HepG2 (cell line): ENCODE measurements around the gene GPR89A. TPM values are rescaled to one million over a fixed set of nuclear protein-coding genes. Genes with fewer than 3 reads are reported as not detected.

Experiments
- ATF1 ChIP-seq: IDR thresholded peaks from 2 replicates; pipeline ENCODE4 v1.6.1; 2016; ENCODE audit warnings: mild to moderate bottlenecking, control low read depth
- DMAP1 ChIP-seq: IDR thresholded peaks from 2 replicates; pipeline ENCODE4 v1.6.1; 2016
- DR1 ChIP-seq: sonication (generic); formaldehyde crosslinking; IDR thresholded peaks from 2 replicates; pipeline ENCODE4 v1.8.0; 2021; ENCODE audit warnings: mild to moderate bottlenecking, missing genetic modification reagents, inconsistent platforms
- DRAP1 ChIP-seq: IDR thresholded peaks from 2 replicates; pipeline ENCODE4 v1.6.1; 2016; ENCODE audit warnings: missing genetic modification reagents, missing compliant biosample characterization
- ERF ChIP-seq: IDR thresholded peaks from 2 replicates; pipeline ENCODE4 v1.6.1; 2018; ENCODE audit warnings: missing biosample characterization, missing genetic modification reagents
- FOXK1 ChIP-seq: sonication (generic); formaldehyde crosslinking; IDR thresholded peaks from 2 replicates; pipeline ENCODE4 v1.4.0; 2020; ENCODE audit warnings: low read depth, missing genetic modification reagents, borderline replicate concordance
- FOXP4 ChIP-seq: sonication (generic); formaldehyde crosslinking; IDR thresholded peaks from 2 replicates; pipeline ENCODE4 v1.4.0; 2020; ENCODE audit warnings: missing genetic modification reagents
- GATAD1 ChIP-seq: IDR thresholded peaks from 2 replicates; pipeline ENCODE4 v1.6.1; 2016; ENCODE audit warnings: missing genetic modification reagents, missing compliant biosample characterization
- HNRNPLL ChIP-seq: fragments of 200-400 bp; formaldehyde crosslinking; IDR thresholded peaks from 2 replicates; pipeline ENCODE4 v1.6.1; 2017; ENCODE audit warnings: mild to moderate bottlenecking, low read depth, low read length; ENCODE audit not compliant: poor library complexity, severe bottlenecking
- KDM5A ChIP-seq: fragments of 200-600 bp; sonication (generic); IDR thresholded peaks from 2 replicates; pipeline ENCODE4 v1.7.0; 2018; ENCODE audit warnings: antibody characterized with exemption, mild to moderate bottlenecking, low read length, borderline replicate concordance
- KMT2A ChIP-seq: sonication (generic); formaldehyde crosslinking; IDR thresholded peaks from 2 replicates; pipeline ENCODE4 v1.4.0; 2020; ENCODE audit warnings: missing genetic modification reagents
- MAX ChIP-seq: IDR thresholded peaks from 2 replicates; pipeline ENCODE4 v1.6.1; 2012; ENCODE audit warnings: inconsistent platforms
- MXD3 ChIP-seq: IDR thresholded peaks from 2 replicates; pipeline ENCODE4 v1.6.1; 2016; ENCODE audit warnings: mild to moderate bottlenecking, missing biosample characterization, missing genetic modification reagents
- POLR2A ChIP-seq, 2 experiments: IDR thresholded peaks; 2 replicates each; pipeline ENCODE4 v1.6.1; 2011; ENCODE audit warnings: low read depth in 2 of 2, low read length in 2 of 2, mild to moderate bottlenecking in 1 of 2, moderate library complexity in 1 of 2; ENCODE audit not compliant: insufficient read depth in 1 of 2
- SAP130 ChIP-seq: IDR thresholded peaks from 2 replicates; pipeline ENCODE4 v1.6.1; 2016; ENCODE audit warnings: low read depth
- SP2 ChIP-seq: sonication (generic); formaldehyde crosslinking; IDR thresholded peaks from 2 replicates; pipeline ENCODE4 v1.5.1; 2020; ENCODE audit warnings: mild to moderate bottlenecking, missing genetic modification reagents
- TAF1 ChIP-seq: sonication (generic); formaldehyde crosslinking; IDR thresholded peaks from 2 replicates; pipeline ENCODE4 v1.4.0; 2020; ENCODE audit warnings: missing genetic modification reagents
- TFDP1 ChIP-seq: IDR thresholded peaks from 2 replicates; pipeline ENCODE4 v1.6.1; 2016; ENCODE audit warnings: missing compliant biosample characterization, missing genetic modification reagents, borderline replicate concordance
- ZGPAT ChIP-seq: IDR thresholded peaks from 2 replicates; pipeline ENCODE4 v1.6.1; 2016; ENCODE audit warnings: mild to moderate bottlenecking
- ZNF143 ChIP-seq: sonication (generic); formaldehyde crosslinking; IDR thresholded peaks from 2 replicates; pipeline ENCODE4 v1.4.0; 2020; ENCODE audit warnings: missing genetic modification reagents
- ZNF574 ChIP-seq: sonication (generic); formaldehyde crosslinking; IDR thresholded peaks from 2 replicates; pipeline ENCODE4 v1.4.0; 2020; ENCODE audit warnings: missing genetic modification reagents
- polyA plus RNA-seq, 8 experiments: library from polyadenylated mRNA; depleted of rRNA in 3 of 8; stranded (reverse) in 7 of 8; unstranded in 1 of 8; fragments of >200 nt; fragmentation: Illumina TruSeq in 4 of 8; extraction: Trizol in 4 of 8; gene quantifications; 2 replicates each; pipeline versions ENCODE4 v1.2.1 to v1.2.3, GENCODE V29; 2011 to 2016; ENCODE audit warnings: low read depth in 4 of 8, missing spikeins in 1 of 8, mixed read lengths in 1 of 8; ENCODE audit not compliant: insufficient read depth in 1 of 8
- total RNA-seq, 5 experiments: library from RNA; depleted of rRNA; stranded (reverse); fragments of >200 nt; fragmentation: Illumina TruSeq; extraction: Trizol; gene quantifications; 2 replicates each; pipeline ENCODE4 v1.2.3, GENCODE V29; 2016; ENCODE audit warnings: low read depth in 1 of 5

GPR89A gene
- total and polyA plus RNA-seq, 2 of the 13 experiments (the other 11 are each of a cell fraction or from before 2014, with no cell fraction given): 23.4 to 32.6 TPM

- TF ChIP-seq HNRNPLL (peak; percentile 78), GATAD1 (CRISPR knock-in tag) (peak; percentile 89), SAP130 (CRISPR knock-in tag) (peak; percentile 84), FOXP4 (CRISPR knock-in tag) (0 out of 2 replicates have a peak, but pooled peaks have one; percentile 26), MAX (peak; percentile 57), ZNF143 (CRISPR knock-in tag) (peak; percentile 40; the same call in 1 of the 2 replicates), ATF1 (peak; percentile 89), ZGPAT (CRISPR knock-in tag) (peak; percentile 56), DR1 (peak; percentile 58; the same call in 1 of the 2 replicates), FOXK1 (CRISPR knock-in tag) (peak; percentile 47; the same call in 1 of the 2 replicates), ERF (CRISPR knock-in tag) (peak; percentile 47; the same call in 1 of the 2 replicates), KDM5A (peak; percentile 51; the same call in 1 of the 2 replicates), MXD3 (CRISPR knock-in tag) (0 out of 2 replicates have a peak, but pooled peaks have one; percentile 39), SP2 (CRISPR knock-in tag) (0 out of 2 replicates have a peak, but pooled peaks have one; percentile 21), ZNF574 (CRISPR knock-in tag) (peak; percentile 55; the same call in 1 of the 2 replicates), TAF1 (CRISPR knock-in tag) (peak; percentile 88), POLR2A (IDR thresholded peaks at IDR 0.05; ENCODE audit: insufficient read depth in 1 of 2, low read depth in 2 of 2, low read length in 2 of 2) (peak; percentile 88 to 94), TFDP1 (CRISPR knock-in tag) (peak; percentile 55; the same call in 1 of the 2 replicates), DRAP1 (peak; percentile 75), DMAP1 (CRISPR knock-in tag) (peak; percentile 65; the same call in 1 of the 2 replicates), KMT2A (CRISPR knock-in tag) (peak; percentile 56)
These were observed at the start of gene GPR89A (continued) for GRCh38 chr1:145607833-145608733.
